NOMO-1 (cell line): ENCODE data around the gene PAFAH1B1.

ENCODE experiments used
- DNase-seq, 2 experiments: peaks; one replicate each; lab custom pipeline; 2025; ENCODE audit not compliant: unreplicated experiment in 2 of 2; lab: John Stamatoyannopoulos, UW

Gene PAFAH1B1

DNA sequence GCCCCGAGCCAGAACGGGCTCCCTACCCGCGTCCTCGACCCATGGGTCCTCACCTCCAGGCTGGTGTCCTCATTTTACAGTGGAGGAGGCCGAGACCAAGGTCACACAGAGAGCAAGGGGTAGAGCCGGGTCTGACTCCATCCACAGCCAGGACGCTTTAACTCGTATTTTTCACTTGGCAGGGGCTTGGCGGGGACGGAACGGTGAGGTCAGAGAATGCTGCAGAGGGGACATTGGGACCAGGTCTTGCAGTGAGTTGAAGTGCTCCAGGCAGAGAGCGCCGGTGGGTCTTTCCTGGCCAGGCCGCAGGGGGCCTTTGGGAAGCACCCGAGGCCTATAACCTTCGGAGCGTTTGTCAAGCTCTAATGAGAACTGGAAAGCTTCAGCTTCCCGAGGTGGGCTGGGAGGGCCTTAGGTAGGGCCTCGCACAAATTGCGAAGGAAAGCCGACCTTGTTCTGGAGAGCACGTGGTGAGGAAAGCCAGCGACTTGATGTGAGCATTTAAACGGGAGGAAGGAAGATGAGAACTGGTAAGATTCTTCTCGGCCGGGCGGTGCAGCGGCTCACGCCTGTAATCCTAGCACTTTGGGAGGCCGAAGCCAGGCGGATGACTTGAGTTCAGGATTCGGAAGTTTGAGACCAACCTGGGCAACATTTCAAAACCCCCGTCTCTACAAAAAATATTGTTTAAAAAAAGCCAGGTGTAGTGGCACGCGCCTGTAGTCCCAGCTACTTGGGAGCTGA is 119.0 kb downstream of the PAFAH1B1 start:
- peak in 1 of 2 experiments; percentile 39 for DNase-seq

DNA sequence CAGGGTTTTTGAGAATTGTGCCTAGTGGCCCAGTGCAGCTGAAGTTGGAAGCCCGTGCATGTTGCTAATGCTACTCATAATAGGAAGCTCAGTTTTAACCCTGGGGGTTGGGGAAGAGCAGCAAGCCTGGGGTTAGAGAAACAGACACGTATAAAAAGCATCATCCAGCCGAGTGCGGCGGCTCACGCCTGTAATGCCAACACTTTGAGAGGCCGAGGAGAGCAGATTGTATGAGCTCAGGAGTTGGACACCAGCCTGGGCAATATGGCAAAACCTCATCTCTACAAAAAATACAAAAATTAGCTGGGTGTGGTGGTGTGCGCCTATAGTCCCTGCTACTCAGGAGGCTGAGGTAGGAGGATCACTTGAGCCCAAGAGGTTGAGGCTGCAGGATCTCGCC is 120.4 kb downstream of the PAFAH1B1 start:
- no peak for DNase-seq

DNA sequence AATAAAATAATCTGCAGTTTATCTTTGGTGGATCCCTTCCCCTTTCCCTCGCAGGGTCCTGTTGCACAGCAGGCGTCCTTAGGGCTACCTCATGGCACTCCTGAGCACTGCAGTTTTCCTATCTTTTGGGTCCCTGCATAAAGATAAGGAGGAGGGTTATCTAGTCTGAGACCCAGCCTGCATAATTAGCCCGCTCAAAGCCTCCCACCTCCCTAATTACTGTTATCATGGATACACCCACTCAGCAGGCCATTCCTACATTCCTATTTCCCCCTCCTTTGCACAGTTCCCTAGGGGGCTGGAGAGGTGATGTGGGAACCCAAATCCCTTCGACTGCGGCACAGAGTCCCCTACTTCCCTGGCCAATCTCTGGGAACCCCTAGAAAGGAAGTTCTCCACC is 123.2 kb downstream of the PAFAH1B1 start:
- DNase-seq: no peak

DNA sequence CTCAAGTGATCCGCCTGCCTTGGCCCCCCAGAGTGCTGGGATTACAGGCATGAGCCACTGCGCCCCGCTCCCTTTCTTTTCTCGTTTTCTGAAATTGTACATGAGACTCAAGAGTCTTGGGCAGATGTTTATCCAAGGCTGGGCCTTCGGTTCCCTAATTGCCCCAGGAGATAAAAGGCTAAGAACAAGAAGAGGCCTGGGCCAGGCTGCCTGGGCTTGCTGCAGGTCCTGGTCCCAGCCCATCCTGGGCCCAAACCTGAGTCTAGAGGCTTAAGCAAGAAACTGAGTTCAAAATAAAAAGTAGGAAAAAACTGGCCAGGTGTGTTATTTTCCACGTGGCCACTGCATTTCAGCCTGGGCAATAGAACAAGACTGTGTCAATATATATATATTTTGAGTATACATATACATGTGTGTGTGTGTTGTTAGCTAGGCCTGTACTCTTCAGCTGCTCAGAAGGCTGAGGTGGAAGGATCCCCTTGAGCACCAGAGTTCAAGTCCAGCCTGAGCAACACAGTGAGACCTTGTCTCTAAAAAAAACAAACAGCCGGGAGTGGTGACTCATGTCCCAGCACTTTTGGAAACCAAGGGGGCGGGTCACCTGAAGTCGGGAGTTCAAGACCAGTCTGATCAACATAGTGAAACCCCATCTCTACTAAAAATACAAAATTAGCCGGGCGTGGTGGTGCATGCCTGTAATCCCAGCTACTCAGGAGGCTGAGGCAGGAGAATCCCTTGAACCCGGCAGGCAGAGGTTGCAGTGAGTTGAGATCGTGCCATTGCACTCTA is 124.9 kb downstream of the PAFAH1B1 start:
- no peak for DNase-seq

DNA sequence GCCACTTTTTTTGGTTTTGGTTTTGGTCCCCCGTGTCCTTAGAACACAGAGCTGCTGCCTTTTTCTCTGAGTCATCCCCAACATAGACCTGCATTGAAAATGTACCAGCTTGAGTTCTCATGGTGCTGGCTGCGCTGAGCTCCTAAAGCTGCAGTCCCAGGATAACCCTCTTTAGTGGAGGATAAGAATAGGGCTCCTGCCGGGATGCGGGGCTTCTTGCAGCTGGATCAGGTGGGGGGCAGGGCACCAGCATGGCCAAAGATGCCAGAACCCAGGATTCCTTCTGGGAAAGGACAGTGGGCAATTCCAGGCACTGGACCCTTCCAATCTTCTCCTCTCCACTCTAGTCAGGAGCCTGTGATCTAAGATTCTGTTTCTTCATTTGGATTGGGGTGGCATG is 126.4 kb downstream of the PAFAH1B1 start:
- DNase-seq: no peak

DNA sequence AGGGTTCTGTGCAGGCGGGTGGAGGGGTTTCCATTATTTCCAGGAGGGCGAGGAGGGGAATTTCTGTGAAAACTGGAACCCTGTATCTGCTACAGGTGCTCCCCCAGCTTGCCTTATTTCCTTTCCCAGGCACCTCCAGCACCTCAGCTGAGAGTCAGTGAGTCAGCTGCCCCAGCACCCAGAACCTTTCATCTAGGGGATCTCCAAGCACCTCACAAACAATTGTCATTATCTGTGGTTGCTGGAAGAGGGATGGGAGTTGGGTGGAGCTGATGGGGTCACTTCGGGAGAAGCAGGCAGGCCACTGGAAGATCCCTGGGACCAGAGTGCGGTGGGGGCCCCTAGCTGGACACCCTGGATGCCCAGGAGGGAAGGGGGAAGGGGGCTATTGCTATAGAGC is 128.1 kb downstream of the PAFAH1B1 start:
- no peak for DNase-seq

DNA sequence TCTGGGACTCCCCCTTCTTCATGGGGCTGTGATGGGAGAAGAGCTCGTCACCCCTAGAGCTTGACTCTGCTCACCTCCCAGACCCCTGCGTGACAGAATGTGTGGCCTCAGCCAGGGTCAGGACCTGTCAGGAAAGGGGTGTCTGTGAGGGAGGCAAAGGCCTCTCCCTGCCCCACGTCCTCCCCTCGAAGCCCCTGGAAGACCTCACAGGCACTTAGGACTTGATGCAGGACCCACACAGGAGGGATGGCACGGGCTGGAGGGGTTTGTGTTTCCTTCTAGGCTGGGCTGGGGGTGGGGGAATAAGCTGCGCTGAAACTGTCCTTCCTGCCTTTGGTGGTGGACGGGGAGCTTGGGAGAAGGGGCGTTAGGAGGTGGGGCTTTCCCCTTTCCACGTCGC is 129.2 kb downstream of the PAFAH1B1 start:
- DNase-seq: no peak

DNA sequence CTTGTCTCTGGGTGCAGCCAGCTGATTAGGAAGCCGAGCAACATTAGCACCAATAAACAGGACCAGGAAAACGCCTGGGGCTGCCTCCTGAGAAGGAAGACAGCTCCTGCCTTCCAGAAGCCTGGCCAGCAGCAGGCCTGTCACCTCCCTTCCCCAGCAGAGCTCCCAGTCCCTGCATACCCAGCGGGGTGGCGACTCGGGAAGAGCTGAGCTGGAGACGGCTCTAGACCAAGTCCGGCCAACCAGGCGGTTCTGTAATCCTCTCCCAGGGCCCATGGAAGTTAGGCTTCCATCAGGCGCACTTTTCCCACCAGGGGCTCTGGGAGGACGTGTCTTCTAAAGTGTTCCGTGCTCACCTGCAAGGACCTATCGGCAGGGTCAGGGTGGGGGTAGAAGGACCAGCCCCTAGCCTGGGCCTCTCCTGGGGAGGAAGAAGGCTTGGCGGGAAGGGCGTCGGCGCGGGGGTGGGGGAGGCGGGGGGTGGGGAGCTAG is 130.1 kb downstream of the PAFAH1B1 start:
- no peak for DNase-seq

DNA sequence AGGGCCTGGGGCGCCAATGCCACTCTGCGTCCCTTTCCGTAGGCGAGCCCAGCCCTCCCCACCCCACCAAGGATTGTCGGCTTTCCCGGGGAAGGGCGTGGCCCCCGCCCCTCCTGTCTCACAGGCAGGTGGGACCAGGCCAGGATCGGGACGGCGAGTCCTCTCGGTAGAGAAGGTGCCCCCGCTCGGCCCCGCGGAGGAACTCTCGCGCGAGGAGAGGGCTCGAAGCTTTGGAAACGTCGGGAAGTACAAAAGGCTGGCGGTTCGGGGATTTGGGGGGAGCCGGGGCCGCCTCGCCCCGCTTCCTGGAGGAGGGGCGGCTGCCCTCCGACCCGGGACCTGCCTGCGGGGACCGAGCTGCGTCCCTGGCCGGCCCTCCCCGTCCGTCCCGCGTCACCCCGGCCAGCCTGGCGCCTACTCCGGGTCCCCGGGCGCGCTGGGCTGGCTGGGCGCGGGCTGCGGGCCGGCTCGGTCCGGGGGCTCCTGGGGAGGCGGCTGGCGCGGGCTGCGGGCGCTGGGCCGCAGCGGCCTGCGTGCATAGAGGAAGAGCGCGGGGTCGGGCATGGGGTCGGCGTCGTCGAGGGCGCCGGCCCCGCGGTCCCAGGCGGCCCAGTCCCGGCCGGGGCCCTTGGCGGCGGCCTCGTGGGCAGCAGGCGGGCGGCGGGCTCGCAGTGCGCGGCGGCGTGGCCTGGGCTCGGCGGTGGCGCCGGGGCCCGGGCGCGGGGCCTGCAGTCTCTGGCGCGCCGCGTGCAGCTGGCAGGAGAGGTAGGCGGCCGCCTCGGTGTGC is 130.7 kb downstream of the PAFAH1B1 start:
- DNase-seq: no peak

DNA sequence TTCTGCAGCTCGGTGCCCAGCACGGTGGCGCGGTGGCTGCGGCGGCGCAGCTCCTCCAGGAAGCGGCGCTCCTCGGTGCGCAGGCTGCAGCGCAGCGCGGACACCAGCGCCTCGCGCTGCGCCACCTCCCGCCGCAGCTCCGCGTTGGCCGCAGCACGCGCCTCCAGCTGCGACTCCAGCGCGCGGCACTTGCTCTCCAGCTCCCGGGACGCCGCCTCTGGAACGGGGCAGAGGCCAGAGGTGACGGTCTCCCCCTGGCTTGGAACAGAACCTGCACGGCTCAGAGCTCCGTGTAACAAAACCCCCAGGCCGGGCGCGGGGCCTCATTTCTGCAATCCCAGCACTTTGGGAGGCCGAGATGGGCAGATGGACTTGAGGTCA is 131.3 kb downstream of the PAFAH1B1 start:
- peak; percentile 54 to 64 for DNase-seq

DNA sequence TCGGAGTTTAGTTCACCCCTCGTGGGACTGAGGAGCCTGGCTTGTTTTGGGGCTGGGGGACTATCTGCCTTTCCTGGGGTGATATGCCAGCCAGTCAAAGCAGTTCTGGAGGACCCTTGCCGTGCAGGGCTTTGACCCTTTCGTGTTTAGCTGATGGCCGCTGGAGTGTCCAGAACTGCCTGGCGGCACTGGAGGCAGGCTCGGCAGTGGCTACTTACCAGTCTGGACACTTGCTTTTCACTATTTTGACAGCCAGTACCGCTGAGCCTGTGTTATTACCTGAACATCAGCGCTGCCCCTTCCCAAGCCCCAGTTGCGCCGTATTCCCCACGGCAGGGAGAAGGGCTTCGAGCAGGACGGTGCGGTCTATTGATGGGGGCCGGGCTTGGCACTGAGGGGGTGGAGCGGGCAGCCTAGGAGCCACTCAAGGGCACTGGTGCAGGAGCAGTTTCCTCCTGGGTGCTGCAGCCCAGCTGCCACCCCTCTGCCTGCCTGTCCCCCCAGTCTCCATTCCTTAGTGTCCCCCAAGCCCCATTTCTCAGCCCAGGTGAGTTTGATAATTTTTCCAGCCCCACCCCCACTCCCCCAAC is 137.4 kb downstream of the PAFAH1B1 start:
- DNase-seq: no peak

DNA sequence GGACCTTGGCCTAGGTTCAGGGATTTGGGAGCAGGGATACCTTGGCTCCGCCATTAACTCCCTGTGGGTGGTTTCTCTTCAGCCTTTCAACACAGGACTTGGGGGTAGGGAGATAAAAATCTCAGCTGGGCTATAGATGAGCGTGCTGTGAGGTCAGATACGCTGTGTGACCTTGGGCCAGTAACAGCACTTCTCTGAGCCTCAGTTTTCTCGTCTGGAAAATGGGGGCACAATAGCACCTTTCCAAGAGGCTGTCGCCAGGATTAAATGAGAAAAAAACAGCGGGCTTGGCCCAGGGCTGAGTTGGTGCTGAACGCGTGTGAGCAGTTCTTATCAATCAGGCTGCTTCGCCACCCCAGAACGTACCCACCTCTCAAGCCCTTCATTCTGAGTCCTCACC is 138.4 kb downstream of the PAFAH1B1 start:
- no peak for DNase-seq

DNA sequence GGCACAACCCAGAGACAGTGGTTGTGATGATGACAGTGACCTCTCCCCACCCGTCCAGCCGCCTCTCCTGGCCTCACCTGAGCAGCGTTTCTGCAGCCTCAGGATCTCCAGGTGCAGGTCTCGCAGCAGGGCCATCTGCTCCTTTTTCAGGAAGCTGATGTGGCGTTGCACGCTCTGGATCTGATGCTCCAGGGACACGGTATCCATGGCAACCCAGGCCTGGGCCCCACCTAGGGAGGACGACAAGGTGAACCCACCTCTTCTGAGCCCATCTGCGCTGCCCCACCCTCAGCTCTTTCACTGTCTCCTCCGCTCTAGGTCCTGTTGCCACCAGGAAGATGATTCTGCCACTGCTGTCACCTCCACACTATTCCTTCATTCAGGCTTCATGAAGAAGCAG is 141.5 kb downstream of the PAFAH1B1 start:
- no peak for DNase-seq
